Measurements from ENCODE around the gene KANK2. TPM values are rescaled to one million over a fixed set of nuclear protein-coding genes. Genes with fewer than 3 reads are reported as not detected.
"Not testable (repeated sequence)": the region's sequence is repeated elsewhere in the genome, so short reads cannot be mapped to it uniquely, and the experiment has no call there.

The KANK2 gene
- total and polyA plus RNA-seq, 8 donors, result 179 to 286 (median 254) TPM

DNA sequence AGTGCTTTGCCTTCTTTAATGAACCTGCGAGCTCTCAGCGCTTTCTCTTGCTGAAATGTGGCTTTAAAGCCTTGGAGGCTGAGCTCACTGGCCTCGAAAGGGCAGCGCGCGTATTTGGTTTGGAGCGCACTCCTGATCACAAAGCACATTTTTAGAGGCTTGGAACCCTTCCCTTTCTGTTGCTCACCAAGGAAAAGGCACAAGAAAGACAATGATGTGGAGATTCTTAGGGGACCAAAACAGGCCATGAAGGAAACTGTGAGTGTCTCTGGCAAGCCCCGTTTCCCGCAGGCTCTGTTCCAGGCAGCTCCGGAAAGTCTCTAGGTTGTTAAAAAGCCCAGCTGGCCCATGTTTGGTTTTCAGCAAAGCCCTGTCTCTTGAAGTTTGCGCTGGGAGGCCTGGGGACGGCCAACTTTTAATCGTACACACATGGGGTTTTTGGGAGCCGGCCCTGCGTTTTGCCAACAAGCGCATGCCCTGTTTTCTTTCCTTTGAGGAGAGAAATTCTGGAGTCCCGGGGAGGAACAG lies 32.4 kb downstream of the KANK2 start:
- H3K4me3 ChIP-seq, result no peak overlapping the region
- H3K9me3 ChIP-seq, result peaks cover 0 to 4% of the 10 kb centered on the region in 2 donors
- peak in 3 of 4 donors; percentile 71 to 93 (median 87) for DNase-seq
- intact Hi-C loops (cut with DNase I), result no loop called here
- peaks cover 8 to 11% of the 10 kb centered on the region in 2 donors for H3K4me1 ChIP-seq
- H3K27me3 ChIP-seq, result no peaks in the 10 kb centered on the region
- peak overlapping the region; percentile 36 to 79 for H3K27ac ChIP-seq
- ATAC-seq, result peak; percentile 56
- TF ChIP-seq, protein P1, sequence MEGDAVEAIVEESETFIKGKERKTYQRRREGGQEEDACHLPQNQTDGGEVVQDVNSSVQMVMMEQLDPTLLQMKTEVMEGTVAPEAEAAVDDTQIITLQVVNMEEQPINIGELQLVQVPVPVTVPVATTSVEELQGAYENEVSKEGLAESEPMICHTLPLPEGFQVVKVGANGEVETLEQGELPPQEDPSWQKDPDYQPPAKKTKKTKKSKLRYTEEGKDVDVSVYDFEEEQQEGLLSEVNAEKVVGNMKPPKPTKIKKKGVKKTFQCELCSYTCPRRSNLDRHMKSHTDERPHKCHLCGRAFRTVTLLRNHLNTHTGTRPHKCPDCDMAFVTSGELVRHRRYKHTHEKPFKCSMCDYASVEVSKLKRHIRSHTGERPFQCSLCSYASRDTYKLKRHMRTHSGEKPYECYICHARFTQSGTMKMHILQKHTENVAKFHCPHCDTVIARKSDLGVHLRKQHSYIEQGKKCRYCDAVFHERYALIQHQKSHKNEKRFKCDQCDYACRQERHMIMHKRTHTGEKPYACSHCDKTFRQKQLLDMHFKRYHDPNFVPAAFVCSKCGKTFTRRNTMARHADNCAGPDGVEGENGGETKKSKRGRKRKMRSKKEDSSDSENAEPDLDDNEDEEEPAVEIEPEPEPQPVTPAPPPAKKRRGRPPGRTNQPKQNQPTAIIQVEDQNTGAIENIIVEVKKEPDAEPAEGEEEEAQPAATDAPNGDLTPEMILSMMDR (IDR thresholded peaks at IDR 0.05), result no peak
- H3K36me3 ChIP-seq, result peaks cover 0 to 36% of the 10 kb centered on the region in 2 donors

DNA sequence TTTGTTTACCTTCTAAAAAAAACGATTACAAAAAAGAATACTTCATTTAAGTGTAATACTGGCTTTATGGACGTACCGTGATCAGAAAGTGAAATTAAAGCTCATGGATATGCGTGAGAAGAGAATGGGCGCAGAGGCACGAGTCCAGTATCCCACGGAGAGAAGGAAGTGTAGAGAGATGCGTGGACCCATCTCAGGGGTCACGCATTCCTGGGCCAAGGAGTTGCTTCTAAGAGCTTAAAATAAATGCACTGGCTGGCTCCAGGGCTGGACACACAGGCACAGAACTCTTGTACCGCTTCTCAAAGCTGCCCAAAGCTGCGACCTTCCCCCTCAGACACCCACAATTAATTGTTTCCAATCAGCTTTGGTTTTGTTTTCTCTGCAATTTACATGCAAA lies 33.0 kb downstream of the KANK2 start:
- Histone ChIP-seq H3K27me3 (no peaks in the 10 kb centered on the region), H3K9me3 (peaks cover 0 to 4% of the 10 kb centered on the region in 2 donors), H3K4me3 (no peak overlapping the region), H3K36me3 (peaks cover 0 to 30% of the 10 kb centered on the region in 2 donors), H3K4me1 (peaks cover 8 to 17% of the 10 kb centered on the region in 2 donors), H3K27ac (peak overlapping the region; percentile 36 to 79)
- ATAC-seq, result no peak
- DNase-seq, result no peak
- intact Hi-C loops (cut with DNase I), result no loop called here
- TF ChIP-seq, protein P1 (IDR thresholded peaks at IDR 0.05), result no peak

DNA sequence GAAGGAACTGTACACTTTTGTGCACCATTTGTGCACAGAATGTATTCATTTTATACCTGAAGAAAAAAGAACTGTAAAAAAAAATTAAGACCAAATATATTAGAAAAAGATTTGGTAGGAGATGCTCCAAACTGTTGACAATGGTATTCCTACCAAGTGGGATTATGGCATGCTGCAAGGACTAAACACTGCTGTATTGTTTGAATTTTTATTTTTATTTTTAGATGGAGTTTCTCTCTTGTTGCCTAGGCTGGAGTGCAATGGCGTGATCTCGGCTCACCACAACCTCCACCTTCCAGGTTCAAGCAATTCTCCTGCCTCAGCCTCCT lies 36.9 kb downstream of the KANK2 start:
- intact Hi-C loops (cut with DNase I); H3K9me3 ChIP-seq; H3K27me3 ChIP-seq; H3K36me3 ChIP-seq; DNase-seq; ATAC-seq; H3K4me3 ChIP-seq: not testable (repeated sequence)
- H3K27ac ChIP-seq, result peak overlapping the region; percentile 56 to 58
- H3K4me1 ChIP-seq, result peaks cover under 1 to 46% of the 10 kb centered on the region in 2 donors

DNA sequence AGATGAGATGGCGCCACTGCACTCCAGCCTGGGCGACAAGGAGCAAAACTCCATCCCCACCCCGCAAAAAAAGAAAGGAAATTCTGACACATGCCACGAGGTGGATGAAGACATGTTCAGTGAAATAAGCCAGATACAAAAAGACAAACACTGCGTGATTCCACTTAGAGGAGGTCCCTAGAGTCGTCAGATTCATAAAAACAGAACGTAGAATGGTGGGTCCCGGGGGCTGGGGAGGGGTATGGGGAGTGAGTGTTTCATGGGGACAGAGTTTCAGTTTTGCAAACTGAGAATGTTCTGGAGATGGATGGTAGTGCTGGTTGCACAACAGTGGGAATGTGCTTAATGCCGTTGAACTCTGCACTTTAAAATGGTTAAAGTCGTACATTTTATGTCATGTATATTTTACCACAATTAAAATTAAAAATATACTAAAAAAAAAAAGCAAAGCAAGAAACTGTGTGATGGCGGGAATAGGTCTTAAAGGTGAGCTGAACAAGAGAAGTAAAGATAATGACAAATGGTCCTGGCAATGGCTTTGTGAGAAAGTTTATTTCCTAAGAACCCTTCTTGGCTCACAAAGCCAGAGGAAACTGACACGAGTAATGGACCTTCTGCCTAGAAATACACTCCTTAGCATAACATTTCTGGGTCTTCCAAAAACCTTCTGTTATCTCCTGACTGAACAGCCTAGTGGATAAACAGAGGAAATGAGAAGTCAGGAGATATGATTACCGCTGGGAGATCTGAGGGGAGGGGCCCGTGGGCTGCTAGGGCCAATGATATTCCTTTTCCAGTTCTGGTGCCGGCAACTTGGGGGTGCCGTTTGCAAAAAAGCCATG lies 37.5 kb downstream of the KANK2 start:
- Histone ChIP-seq H3K9me3 (peaks cover 0 to 4% of the 10 kb centered on the region in 2 donors), H3K4me3 (no peak overlapping the region), H3K4me1 (peaks cover 5 to 49% of the 10 kb centered on the region in 2 donors), H3K27ac (peak overlapping the region; percentile 56 to 58), H3K27me3 (no peaks in the 10 kb centered on the region), H3K36me3 (no peaks in the 10 kb centered on the region)
- intact Hi-C loops (cut with DNase I), result no loop called here
- ATAC-seq (no peak), DNase-seq (peak in 1 of 4 donors; percentile 77)
- TF ChIP-seq, protein P1 (IDR thresholded peaks at IDR 0.05), result no peak

DNA sequence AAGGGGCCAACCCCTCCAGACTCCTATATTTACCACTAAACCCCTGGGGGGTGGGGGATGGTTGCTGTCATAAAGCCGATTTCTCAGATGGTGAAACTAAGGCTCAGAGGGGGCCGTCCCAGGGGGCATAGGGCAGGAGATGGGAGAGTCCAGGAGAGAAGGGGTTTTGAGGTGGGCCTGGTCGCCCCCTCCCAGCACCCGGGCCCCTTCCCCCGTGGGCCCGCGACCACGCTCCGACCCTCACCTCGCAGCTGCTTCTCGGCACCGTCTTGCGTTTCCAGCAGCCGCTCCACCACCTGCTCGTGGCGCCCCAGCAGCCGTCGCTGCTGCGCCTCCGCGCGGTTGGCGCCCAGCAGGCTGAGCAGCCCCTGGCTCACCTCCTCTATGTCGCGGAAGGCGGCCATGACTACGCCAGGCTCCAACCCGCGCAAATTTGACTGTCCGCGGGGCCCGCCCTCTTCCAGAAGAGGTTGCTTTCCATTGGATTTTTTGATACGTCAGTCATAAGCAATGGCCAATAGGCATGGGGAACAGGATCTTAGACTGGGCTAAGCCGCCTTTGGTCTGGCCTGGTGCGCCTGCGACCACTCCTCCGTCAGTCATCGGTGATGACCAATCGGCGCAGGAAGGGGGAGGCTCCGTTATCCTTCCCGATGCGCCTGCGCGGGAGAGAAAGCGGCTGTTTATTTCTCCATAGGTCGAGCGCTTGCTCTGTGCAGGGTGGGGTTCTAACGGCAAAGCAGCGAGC lies 41.8 kb downstream of the KANK2 start, which contains the start of gene SPC24:
Gene SPC24 (minus strand): TSS at position 410 of the 748 bp plus-strand sequence. CDS start 6 bp downstream, at position 404.
- TF ChIP-seq, protein P1 (IDR thresholded peaks at IDR 0.05), result no peak
- H3K4me3 ChIP-seq, result peak within 1 kb of the TSS; percentile 59 to 63
- H3K36me3 ChIP-seq, result no peaks in the 10 kb centered on the region
- peaks cover 14 to 50% of the 10 kb centered on the region in 2 donors for H3K4me1 ChIP-seq
- H3K9me3 ChIP-seq, result peaks cover 0 to under 1% of the 10 kb centered on the region in 2 donors
- H3K27ac ChIP-seq, result peak within 1 kb of the TSS; percentile 70 to 77
- intact Hi-C loops (cut with DNase I), result no loop called here
- DNase-seq, result peak; percentile 95 to 99 (median 96)
- peak; percentile 95 for ATAC-seq
- no peaks in the 10 kb centered on the region for H3K27me3 ChIP-seq
